NOMO-1 treated with dmso at 0.1 percent for 144 hours (cell line): ENCODE data around the gene WFIKKN1.

Source experiments
- DNase-seq: peaks from one replicate; lab custom pipeline; 2025; ENCODE audit not compliant: unreplicated experiment; lab: John Stamatoyannopoulos, UW

Gene WFIKKN1

GRCh38 chr16:630815-631405, at the start of gene WFIKKN1:
TSS of gene WFIKKN1 (plus strand) at chr16:630985. CDS start at chr16:631254, 269 bp downstream.
- DNase-seq, result no peak

DNA sequence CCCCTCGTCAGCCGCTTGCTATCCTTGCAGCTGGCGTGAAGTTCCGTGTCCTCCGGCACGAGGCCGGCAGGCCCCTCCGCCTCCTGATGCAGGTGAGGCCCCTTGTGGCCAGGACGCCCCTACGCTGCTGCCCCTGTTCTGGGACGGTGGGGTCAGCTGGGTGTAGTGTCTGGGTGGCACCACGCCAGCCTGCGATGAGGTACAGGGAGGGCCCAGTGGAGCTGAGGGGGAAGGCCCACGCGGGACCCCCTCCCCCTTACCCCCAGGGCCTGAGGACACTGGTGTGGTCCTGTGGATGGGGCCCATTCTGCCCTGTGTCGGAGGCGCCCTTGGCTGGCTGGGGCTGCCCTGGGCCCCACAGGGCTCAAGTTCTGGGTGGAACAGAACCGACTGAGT, 48.6 kb upstream of the WFIKKN1 start:
- no peak for DNase-seq

GRCh38 chr16:582614-583331, 48.0 kb upstream of the WFIKKN1 start:
- DNase-seq, result no peak

GRCh38 chr16:583470-583814, 47.3 kb upstream of the WFIKKN1 start:
- no peak for DNase-seq

DNA sequence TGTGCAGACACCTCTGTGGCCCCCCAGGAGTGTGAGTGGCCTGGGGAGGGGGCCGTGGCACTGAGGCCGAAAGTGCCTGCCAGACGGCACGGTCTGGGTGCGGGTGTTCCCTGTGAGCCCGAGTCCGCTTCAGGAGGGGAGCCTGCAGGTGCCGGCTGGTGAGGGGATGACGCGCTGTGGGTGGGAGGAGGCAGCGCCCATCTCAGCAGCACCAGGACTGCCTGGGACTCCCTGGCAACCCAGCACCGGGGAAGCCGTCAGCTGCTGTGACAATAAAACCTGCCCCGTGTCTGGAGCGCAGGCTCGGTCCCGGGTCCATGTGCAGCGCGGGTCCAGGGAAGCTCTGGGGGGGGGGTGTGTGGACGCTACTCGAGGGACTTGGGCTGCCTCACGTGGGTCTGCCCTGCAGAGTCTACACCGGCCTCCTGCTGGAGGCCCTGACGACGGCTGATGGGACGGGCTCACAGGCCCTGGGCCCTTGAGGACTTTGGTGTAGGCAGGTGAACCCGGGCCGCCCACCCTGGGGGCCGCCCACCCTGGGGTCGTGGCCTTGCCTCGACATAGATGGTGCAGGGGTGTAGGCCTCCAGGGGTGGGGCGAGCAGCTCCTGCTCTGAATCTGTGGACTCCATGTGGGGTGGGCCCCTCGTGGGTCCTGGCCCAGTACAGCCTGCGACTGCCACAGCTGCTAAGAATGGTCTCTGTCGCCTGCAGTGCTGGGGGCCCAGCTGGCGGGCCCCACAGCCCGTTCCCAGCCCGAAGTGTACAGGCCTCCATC, 46.8 kb upstream of the WFIKKN1 start:
- no peak for DNase-seq

DNA sequence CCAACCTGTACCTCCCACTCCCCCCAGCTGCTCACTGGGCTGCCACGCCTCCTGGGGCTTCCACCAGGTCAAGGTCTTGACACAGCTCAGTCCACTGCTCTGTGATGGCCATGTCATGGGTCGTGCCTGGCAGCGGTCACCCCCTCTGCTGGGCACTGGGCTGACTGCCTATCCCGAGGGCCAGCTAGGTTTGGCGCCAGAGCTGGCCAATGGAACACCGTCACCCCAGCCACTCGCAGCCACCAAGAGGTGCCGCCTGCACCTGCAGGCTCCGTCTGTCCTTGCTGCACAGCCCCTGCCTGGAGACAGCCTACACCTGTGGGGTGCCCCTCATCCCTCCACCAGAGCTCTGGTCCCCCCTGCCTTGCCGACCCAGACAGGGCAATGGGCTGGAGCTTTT, 45.4 kb upstream of the WFIKKN1 start:
- DNase-seq, result no peak

- no peak for DNase-seq
Measured at GRCh38 chr16:586047-586644, 44.6 kb upstream of the WFIKKN1 start.

GRCh38 chr16:586645-587590, 43.9 kb upstream of the WFIKKN1 start:
- DNase-seq, result no peak

- DNase-seq, result no peak
Measured at GRCh38 chr16:588639-588888, 42.2 kb upstream of the WFIKKN1 start.

- peak; percentile 93 for DNase-seq
Measured at GRCh38 chr16:588889-589657, 41.7 kb upstream of the WFIKKN1 start.

DNA sequence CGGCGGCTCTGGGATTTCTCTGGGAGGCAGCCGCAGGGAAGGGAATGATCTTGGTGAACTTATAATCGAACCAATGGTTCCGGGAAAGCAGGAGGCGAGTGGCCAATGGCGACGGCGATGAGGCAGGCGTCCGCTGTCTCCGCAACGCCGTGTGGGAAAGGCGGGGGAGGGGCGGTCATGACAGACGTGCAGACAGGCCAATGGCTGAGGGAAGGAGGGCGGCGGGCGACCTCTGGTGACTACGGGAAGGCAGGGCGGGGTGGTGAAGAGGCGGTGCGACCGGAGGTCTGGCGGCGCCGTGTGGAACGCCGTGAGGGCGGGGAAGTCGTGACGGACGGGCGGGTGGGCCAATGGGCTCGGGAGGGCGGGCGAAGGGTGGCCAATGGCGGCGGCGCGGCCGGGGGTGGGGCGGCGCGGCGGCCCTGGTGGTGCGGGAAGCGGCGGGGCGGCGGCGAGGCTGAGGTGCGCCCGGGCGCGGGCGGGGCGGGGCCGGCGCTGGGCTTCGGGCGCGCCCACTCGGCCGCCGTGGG, 41.1 kb upstream of the WFIKKN1 start, which contains the start of gene RAB40C:
TSS of gene RAB40C (plus strand) at position 409 of the 530 bp plus-strand sequence. CDS start 226 bp downstream, outside the sequence.
- peak; percentile 97 for DNase-seq

GRCh38 chr16:590188-590814, 40.5 kb upstream of the WFIKKN1 start:
- DNase-seq, result no peak

- DNase-seq, result no peak
Measured at GRCh38 chr16:590815-591200, 40.0 kb upstream of the WFIKKN1 start.

- no peak for DNase-seq
Measured at GRCh38 chr16:591231-591630, 39.6 kb upstream of the WFIKKN1 start.

- no peak for DNase-seq
Measured at GRCh38 chr16:591892-592517, 38.8 kb upstream of the WFIKKN1 start.

- DNase-seq, result peak; percentile 94
Measured at GRCh38 chr16:592518-593306, 38.1 kb upstream of the WFIKKN1 start.

- no peak for DNase-seq
Measured at GRCh38 chr16:593406-593805, 37.4 kb upstream of the WFIKKN1 start.

GRCh38 chr16:593807-594206, 37.0 kb upstream of the WFIKKN1 start:
- no peak for DNase-seq
